AG09309 (cell line): ENCODE measurements around the gene RFWD3.

ENCODE experiments used
- DNase-seq: peaks from one replicate; pipeline ENCODE4 v3.0.0-alpha.2; 2010; ENCODE audit warnings: low read depth
- H3K4me3 ChIP-seq: 2 replicates; pipeline ENCODE4 v1.5.1; 2011; ENCODE audit warnings: mild to moderate bottlenecking, low read depth, low read length, moderate library complexity; ENCODE audit not compliant: control insufficient read depth
- CTCF ChIP-seq: IDR thresholded peaks from 2 replicates; pipeline ENCODE4 v1.5.1; 2011; ENCODE audit warnings: mild to moderate bottlenecking, low read depth, low read length, inconsistent platforms; ENCODE audit not compliant: insufficient read depth, control insufficient read depth; ENCODE audit errors: missing control alignments

Gene RFWD3

GRCh38 chr16:74623839-74624235, 42.8 kb downstream of the RFWD3 start:
- no peak for TF ChIP-seq CTCF
- H3K4me3 ChIP-seq = no peak overlapping the region
- no peak for DNase-seq

- no peak overlapping the region for H3K4me3 ChIP-seq
- DNase-seq = no peak
- TF ChIP-seq CTCF = peak; percentile 57
These were observed 43.4 kb downstream of the RFWD3 start for GRCh38 chr16:74623214-74623838.

- no peak overlapping the region for H3K4me3 ChIP-seq
- TF ChIP-seq CTCF = no peak
- no peak for DNase-seq
These were observed 44.7 kb downstream of the RFWD3 start for GRCh38 chr16:74622005-74622404.

- TF ChIP-seq CTCF = no peak
- DNase-seq = no peak
- no peak overlapping the region for H3K4me3 ChIP-seq
These were observed 49.4 kb downstream of the RFWD3 start for GRCh38 chr16:74617206-74617788.

GRCh38 chr16:74611721-74612120, 55.0 kb downstream of the RFWD3 start:
- no peak overlapping the region for H3K4me3 ChIP-seq
- TF ChIP-seq CTCF = no peak
- DNase-seq = no peak

- TF ChIP-seq CTCF = no peak
- H3K4me3 ChIP-seq = no peak overlapping the region
- DNase-seq = no peak
These were observed 57.7 kb downstream of the RFWD3 start for GRCh38 chr16:74608944-74609343.

GRCh38 chr16:74608381-74608780, 58.3 kb downstream of the RFWD3 start:
- DNase-seq = no peak
- no peak for TF ChIP-seq CTCF
- H3K4me3 ChIP-seq = no peak overlapping the region
